ENCODE data around the gene CD99.

DNA sequence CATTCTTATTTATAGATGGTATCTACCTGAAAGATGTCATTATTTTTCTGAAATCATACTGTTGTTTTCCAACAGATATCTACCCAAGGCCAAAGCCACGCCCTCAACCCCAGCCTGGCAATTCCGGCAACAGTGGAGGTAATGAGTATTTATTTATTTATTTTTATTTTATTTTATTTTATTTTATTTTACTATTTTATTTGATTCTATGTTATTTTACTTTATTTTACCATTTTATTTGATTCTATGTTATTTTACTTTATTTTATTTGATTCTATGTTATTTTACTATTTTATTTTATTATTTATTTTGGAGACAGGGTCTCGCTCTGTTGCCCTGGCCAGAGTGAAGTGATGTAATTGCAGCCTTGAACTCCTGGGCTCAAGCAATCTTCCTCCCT, 98.5 kb downstream of the CD99 start:
- TF ChIP-seq EZH2 (IDR thresholded peaks at IDR 0.05; ENCODE audit: low read length, missing control alignments): no peak
- TF ChIP-seq, protein P1, sequence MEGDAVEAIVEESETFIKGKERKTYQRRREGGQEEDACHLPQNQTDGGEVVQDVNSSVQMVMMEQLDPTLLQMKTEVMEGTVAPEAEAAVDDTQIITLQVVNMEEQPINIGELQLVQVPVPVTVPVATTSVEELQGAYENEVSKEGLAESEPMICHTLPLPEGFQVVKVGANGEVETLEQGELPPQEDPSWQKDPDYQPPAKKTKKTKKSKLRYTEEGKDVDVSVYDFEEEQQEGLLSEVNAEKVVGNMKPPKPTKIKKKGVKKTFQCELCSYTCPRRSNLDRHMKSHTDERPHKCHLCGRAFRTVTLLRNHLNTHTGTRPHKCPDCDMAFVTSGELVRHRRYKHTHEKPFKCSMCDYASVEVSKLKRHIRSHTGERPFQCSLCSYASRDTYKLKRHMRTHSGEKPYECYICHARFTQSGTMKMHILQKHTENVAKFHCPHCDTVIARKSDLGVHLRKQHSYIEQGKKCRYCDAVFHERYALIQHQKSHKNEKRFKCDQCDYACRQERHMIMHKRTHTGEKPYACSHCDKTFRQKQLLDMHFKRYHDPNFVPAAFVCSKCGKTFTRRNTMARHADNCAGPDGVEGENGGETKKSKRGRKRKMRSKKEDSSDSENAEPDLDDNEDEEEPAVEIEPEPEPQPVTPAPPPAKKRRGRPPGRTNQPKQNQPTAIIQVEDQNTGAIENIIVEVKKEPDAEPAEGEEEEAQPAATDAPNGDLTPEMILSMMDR (conservative IDR thresholded peaks at IDR 0.05 in 1 of 2, IDR thresholded peaks at IDR 0.05 in 1 of 2; ENCODE audit: low read depth in 1 of 2, low read length in 2 of 2): no peak

Measured in fibroblast of lung (primary cell).